Measurements from ENCODE around the gene DNAH12.

Gene DNAH12, protein sequence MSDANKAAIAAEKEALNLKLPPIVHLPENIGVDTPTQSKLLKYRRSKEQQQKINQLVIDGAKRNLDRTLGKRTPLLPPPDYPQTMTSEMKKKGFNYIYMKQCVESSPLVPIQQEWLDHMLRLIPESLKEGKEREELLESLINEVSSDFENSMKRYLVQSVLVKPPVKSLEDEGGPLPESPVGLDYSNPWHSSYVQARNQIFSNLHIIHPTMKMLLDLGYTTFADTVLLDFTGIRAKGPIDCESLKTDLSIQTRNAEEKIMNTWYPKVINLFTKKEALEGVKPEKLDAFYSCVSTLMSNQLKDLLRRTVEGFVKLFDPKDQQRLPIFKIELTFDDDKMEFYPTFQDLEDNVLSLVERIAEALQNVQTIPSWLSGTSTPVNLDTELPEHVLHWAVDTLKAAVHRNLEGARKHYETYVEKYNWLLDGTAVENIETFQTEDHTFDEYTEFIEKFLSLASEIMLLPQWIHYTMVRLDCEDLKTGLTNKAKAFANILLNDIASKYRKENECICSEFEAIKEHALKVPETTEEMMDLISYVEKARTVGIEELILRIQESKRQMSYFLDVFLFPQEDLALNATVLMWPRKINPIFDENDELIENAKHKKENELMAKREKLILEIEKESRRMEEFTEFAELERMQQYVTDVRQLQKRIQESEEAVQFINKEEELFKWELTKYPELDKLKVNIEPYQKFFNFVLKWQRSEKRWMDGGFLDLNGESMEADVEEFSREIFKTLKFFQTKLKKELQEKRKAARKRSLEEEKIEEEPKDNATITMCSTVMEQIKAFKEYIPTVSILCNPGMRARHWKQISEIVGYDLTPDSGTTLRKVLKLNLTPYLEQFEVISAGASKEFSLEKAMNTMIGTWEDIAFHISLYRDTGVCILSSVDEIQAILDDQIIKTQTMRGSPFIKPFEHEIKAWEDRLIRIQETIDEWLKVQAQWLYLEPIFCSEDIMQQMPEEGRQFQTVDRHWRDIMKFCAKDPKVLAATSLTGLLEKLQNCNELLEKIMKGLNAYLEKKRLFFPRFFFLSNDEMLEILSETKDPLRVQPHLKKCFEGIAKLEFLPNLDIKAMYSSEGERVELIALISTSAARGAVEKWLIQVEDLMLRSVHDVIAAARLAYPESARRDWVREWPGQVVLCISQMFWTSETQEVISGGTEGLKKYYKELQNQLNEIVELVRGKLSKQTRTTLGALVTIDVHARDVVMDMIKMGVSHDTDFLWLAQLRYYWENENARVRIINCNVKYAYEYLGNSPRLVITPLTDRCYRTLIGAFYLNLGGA (N-terminal part only)

DNA sequence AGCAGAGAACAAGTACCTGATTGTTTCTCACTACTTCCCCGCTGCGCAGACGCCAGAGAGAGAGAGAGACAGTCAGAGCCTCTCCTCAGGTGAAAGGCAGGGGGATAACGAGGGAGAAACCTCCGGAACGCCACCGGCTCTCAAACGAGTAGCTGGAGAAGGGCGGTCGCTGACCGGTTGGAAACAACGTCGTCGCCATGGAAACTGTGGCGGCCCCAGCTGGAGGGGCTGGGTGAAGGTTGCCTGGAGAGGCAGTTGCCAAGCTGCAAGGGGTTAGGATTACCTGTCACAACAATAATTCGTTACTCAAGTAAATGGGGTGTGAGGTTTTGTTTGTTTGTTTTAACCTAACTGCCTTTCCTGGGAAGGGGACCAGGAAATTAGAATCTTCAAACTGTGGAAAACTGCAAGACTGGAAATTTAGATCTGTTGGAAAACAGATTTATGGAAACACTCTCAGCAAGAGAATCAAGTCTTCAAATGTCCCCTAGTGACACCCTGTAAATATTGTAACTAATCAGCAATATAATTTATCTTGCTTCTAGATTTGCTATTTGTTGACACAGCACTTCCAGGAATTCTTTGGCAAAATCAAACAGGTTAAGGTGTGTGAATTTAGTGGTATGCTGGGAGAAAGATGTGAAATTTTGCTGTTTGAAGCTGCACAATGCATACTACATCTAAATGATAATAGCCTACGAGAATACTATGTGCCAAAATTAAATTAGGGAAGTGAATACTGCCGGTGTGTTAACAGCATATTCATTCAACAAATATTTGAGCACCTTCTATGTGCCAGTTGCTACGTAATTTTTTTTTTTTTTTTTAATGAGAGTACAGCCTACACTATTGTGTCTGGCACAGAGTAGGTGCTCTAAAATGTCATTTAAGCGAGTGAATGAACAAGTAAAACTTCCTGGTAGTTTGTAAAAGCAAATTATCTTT is at the start of gene DNAH12:
DNAH12 (minus strand) TSS at position 164 of the 945 bp plus-strand sequence. CDS start 1,474 bp downstream, outside the sequence.
- peak; percentile 28 to 30 for DNase-seq
- no peak for TF ChIP-seq GATA1 (IDR thresholded peaks at IDR 0.05; ENCODE audit: low read depth, low read length)
- no peak for TF ChIP-seq POLR2A (IDR thresholded peaks at IDR 0.05; ENCODE audit: low read length)

- DNase-seq = peak in 1 of 2 experiments; percentile 25
- TF ChIP-seq POLR2A (IDR thresholded peaks at IDR 0.05; ENCODE audit: low read length) = no peak
- no peak for TF ChIP-seq GATA1 (IDR thresholded peaks at IDR 0.05; ENCODE audit: low read depth, low read length)
Observed at GRCh38 chr3:57592306-57592705, 48.2 kb upstream of the DNAH12 start.

- no peak for TF ChIP-seq GATA1 (IDR thresholded peaks at IDR 0.05; ENCODE audit: low read depth, low read length)
- TF ChIP-seq POLR2A (IDR thresholded peaks at IDR 0.05; ENCODE audit: low read length) = peak; percentile 17
- DNase-seq = peak; percentile 92
Observed at GRCh38 chr3:57587905-57588304, 43.8 kb upstream of the DNAH12 start.

DNA sequence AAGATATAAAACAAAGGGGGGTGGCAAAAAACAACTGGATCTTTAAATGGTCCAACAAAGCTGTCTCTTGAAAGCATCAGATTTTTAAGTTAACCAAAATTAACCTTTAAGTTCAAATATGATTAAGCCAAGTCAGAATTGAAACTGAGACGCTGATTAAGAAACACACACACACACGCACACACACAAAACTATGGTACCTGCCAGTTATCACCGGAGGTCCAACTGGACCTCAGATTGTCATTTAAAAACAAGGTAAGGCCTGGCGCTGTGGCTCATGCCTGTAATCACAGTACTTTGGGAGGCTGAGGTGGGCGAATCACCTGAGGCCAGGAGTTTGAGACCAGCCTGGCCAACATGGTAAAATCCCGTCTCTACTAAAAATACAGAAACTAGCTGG is 42.6 kb upstream of the DNAH12 start:
- TF ChIP-seq POLR2A (IDR thresholded peaks at IDR 0.05; ENCODE audit: low read length) = no peak
- TF ChIP-seq GATA1 (IDR thresholded peaks at IDR 0.05; ENCODE audit: low read depth, low read length) = no peak
- peak in 1 of 2 experiments; percentile 29 for DNase-seq

DNA sequence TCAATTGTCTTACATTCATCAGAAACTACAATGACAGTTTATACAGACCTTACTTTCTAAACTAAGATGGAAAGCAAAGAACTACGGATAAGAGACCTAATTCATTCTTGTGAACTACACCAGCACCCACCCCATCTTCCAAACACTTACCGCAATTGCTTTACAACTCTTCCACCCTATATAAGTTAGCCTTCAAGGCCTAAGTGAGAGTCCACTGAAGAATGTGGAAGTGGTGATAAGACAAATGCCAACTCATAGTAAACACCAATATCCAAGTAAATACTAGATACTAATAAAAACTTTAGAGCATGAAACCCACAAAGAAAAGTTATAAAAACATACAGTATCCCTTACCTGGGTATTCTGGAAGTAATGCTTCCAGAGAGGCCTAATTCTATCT is 39.4 kb upstream of the DNAH12 start:
- DNase-seq = peak; percentile 74 to 76
- TF ChIP-seq GATA1 (IDR thresholded peaks at IDR 0.05; ENCODE audit: low read depth, low read length) (no peak), POLR2A (IDR thresholded peaks at IDR 0.05; ENCODE audit: low read length) (no peak)

DNA sequence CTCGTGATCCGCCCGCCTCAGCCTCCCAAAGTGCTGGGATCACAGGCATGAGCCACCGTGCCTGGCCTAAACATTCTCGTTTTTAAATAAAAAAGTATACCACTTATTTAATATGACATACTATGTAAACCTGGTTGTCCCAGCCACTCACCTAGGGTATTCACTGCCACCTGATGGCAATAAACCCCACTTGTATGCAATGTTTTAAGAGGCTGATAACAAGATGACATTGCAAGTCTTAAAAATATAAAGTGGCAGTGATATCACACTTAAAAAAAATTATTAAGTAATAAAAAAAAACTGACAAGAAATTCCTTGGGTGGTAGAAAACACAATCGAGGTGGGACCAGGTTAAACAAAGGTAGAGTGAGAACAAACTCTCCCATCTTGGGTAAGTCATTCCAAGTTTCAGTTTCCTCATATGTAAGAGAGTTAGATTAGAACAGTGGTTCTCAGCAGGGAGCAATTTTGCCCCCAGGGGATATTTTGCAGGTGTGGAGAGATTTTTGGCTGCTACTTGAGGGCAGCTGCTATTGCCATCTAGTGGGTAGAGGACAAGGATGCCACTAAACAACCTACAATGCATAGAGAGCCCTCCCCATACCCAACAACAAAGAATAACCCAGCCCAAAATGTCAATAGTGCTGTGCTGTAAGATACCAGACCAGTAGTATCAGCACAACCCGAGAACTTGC is 38.5 kb upstream of the DNAH12 start:
- TF ChIP-seq POLR2A (IDR thresholded peaks at IDR 0.05; ENCODE audit: low read length) (no peak), GATA1 (IDR thresholded peaks at IDR 0.05; ENCODE audit: low read depth, low read length) (no peak)
- DNase-seq = peak; percentile 43 to 65

GRCh38 chr3:57577801-57578200 is 33.7 kb upstream of the DNAH12 start:
- no peak for TF ChIP-seq POLR2A (IDR thresholded peaks at IDR 0.05; ENCODE audit: low read length)
- TF ChIP-seq GATA1 (IDR thresholded peaks at IDR 0.05; ENCODE audit: low read depth, low read length) = no peak

DNA sequence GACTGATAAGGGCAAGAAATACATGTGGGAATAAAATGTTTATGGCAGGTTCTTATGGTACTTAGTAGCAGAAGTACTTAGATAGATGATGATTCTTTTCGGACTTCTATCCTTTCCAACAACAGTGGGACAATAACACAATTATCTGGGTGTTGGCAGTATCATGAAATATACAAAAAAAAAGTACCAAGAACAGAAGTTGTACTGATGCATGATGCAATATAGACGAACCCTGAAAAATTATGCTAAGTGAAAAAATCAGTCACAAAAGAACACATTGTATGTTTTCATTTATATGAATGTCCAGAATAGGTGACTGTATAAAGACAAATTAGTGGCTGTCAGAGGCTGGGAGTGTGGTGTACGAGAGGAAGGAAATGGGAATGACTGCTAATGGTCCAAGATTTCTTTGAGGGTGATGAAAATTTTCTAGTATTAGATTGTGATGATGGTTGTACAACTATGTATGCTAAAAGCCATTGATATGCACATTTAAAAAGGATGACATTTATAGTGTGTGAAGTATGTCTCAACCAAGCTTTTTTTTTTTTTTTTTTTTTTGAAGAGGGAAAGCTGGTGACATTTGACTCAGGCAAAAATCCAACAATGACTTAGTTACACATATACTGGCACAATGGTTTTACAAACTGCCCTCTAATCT is 32.0 kb upstream of the DNAH12 start:
- no peak for TF ChIP-seq POLR2A (IDR thresholded peaks at IDR 0.05; ENCODE audit: low read length)
- no peak for TF ChIP-seq GATA1 (IDR thresholded peaks at IDR 0.05; ENCODE audit: low read depth, low read length)
- DNase-seq = no peak

More at GRCh38 chr3:57577801-57578200, 33.7 kb upstream of the DNAH12 start:
- no peak for DNase-seq

DNA sequence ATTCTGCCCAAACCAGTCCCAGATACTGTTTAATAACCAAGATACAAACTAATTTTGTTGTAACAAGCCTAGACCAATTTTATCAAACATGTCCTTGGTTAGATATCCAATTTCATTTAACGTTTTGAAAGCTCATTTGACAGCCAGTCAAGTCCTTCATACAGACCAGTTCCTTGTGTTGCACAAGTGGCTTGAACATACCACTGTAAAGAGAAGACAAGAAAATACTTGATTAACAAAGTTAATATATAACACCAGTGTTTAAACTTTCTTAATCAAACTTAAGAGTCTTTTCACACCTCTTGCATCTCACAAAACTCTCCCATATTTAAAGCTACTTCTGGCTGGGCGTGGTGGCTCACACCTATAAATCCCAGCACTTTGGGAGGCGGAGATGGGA is 28.0 kb upstream of the DNAH12 start:
- no peak for DNase-seq
- TF ChIP-seq GATA1 (IDR thresholded peaks at IDR 0.05; ENCODE audit: low read depth, low read length) = no peak

GRCh38 chr3:57570878-57571277 is 26.7 kb upstream of the DNAH12 start:
- no peak for TF ChIP-seq POLR2A (IDR thresholded peaks at IDR 0.05; ENCODE audit: low read length)
- TF ChIP-seq GATA1 (IDR thresholded peaks at IDR 0.05; ENCODE audit: low read depth, low read length) = no peak
- DNase-seq = no peak

DNA sequence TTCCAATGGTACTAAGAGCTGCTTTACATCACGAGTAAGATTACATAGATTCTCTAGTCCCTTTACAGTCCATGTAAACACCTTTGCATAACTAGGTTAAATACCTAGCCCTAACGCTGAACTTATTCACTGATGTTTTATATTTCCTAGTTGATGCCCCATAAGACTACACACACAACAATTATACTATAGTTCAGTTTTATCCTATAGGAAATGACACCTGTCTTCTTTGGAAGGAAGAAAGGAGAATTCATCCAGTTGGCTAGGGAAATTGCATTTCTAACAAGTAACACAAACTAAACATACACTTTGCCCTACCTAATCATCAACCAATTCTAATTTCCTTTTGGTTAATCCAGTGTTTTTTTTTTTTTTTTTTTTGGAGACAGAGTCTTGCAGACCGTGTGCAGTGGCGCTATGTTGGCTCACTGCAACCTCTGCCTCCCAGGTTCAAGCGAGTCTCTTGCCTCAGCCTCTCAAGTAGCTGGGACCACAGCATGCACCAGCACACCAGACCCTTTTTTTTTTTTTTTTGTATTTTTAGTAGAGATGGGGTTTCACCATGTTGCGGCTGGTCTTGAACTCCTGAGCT is 25.8 kb upstream of the DNAH12 start:
- no peak for TF ChIP-seq GATA1 (IDR thresholded peaks at IDR 0.05; ENCODE audit: low read depth, low read length)
- TF ChIP-seq POLR2A (IDR thresholded peaks at IDR 0.05; ENCODE audit: low read length) = no peak
- DNase-seq = no peak
